Measurements from ENCODE around the gene CLPTM1L. TPM values are rescaled to one million over a fixed set of nuclear protein-coding genes. Genes with fewer than 3 reads are reported as not detected.

CLPTM1L gene
- total and polyA plus RNA-seq, 8 donors, result 60.8 to 202 (median 117) TPM

GRCh38 chr5:1337489-1338195, 7.3 kb downstream of the CLPTM1L start:
- TF ChIP-seq CTCF (IDR thresholded peaks at IDR 0.05), result no peak
- TF ChIP-seq POLR2A (IDR thresholded peaks at IDR 0.05), result no peak
- TF ChIP-seq POLR2AphosphoS5 (IDR thresholded peaks at IDR 0.05), result no peak
- no peak for TF ChIP-seq EP300 (IDR thresholded peaks at IDR 0.05)
- H3K27ac ChIP-seq, result no peak overlapping the region
- no peaks in the 10 kb centered on the region for H3K9me3 ChIP-seq
- intact Hi-C loops (cut with DNase I; ENCODE audit: low total_unique reads), result no loop called here
- peaks cover 0 to 14% (median 5%) of the 10 kb centered on the region in 4 donors for H3K4me1 ChIP-seq
- no peak overlapping the region for H3K4me3 ChIP-seq
- H3K36me3 ChIP-seq, result peaks cover 83 to 100% (median 98%) of the 10 kb centered on the region in 4 donors
- no peaks in the 10 kb centered on the region for H3K27me3 ChIP-seq
- WGBS, 5 donors, result 88 to 90% (median 89%) methylated on average over 14 to 22 of the region's 22 CpGs
- DNase-seq, result no peak

GRCh38 chr5:1336749-1337488, 8.0 kb downstream of the CLPTM1L start:
- TF ChIP-seq POLR2AphosphoS5 (IDR thresholded peaks at IDR 0.05) (no peak), CTCF (IDR thresholded peaks at IDR 0.05) (no peak)
- H3K4me3 ChIP-seq, result no peak overlapping the region
- DNase-seq, result no peak
- peaks cover 77 to 100% (median 98%) of the 10 kb centered on the region in 4 donors for H3K36me3 ChIP-seq
- no peak overlapping the region for H3K27ac ChIP-seq
- H3K4me1 ChIP-seq, result peaks cover 0 to 14% (median 8%) of the 10 kb centered on the region in 4 donors
- intact Hi-C loops (cut with DNase I; ENCODE audit: low total_unique reads), result no loop called here
- H3K27me3 ChIP-seq, result no peaks in the 10 kb centered on the region
- no peaks in the 10 kb centered on the region for H3K9me3 ChIP-seq
- 80 to 89% (median 86%) methylated on average over 19 to 22 of the region's 22 CpGs for WGBS, 5 donors

- DNase-seq, result no peak
- H3K36me3 ChIP-seq, result peaks cover 77 to 100% (median 98%) of the 10 kb centered on the region in 4 donors
- intact Hi-C loops (cut with DNase I; ENCODE audit: low total_unique reads), result no loop called here
- no peaks in the 10 kb centered on the region for H3K9me3 ChIP-seq
- peaks cover 7 to 17% (median 16%) of the 10 kb centered on the region in 4 donors for H3K4me1 ChIP-seq
- no peak overlapping the region for H3K27ac ChIP-seq
- no peaks in the 10 kb centered on the region for H3K27me3 ChIP-seq
- WGBS, 5 donors, result 86 to 98% (median 91%) methylated on average over 9 to 14 of the region's 14 CpGs
- TF ChIP-seq EP300 (IDR thresholded peaks at IDR 0.05) (no peak), POLR2AphosphoS5 (IDR thresholded peaks at IDR 0.05) (no peak), POLR2A (IDR thresholded peaks at IDR 0.05) (no peak), CTCF (IDR thresholded peaks at IDR 0.05) (no peak)
- no peak overlapping the region for H3K4me3 ChIP-seq
Observed at GRCh38 chr5:1336106-1336561, 8.8 kb downstream of the CLPTM1L start.

DNA sequence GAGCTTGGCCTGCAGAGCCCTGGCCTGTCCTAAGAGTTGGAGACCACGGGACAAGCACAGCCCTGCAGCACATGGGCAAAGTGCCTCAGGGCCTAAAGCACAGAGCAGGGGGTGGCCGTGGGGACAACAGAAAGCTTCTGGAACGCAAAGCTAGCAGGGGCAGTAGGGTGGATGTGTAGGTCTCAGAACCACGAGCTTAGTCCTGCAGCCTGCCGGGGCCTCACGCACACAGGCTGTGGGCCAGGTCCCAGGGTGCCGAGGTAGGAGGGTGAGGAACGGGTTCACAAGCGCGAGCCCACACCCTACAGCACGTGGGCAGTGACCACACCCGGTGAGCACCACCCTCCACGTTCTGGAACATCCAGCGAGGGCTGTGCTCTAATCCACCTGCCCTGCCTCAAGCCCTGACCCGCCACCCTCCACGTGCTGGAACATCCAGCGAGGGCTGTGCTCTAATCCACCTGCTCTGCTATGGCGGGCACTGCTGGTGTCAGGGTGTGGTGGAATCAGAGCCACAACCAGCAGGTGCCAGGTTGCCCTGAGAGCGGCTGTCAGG, 9.3 kb downstream of the CLPTM1L start:
- intact Hi-C loops (cut with DNase I; ENCODE audit: low total_unique reads), result no loop called here
- Histone ChIP-seq H3K36me3 (peaks cover 77 to 100% (median 98%) of the 10 kb centered on the region in 4 donors), H3K4me1 (peaks cover 12 to 23% (median 21%) of the 10 kb centered on the region in 4 donors), H3K27ac (no peak overlapping the region), H3K4me3 (no peak overlapping the region), H3K9me3 (no peaks in the 10 kb centered on the region), H3K27me3 (no peaks in the 10 kb centered on the region)
- WGBS, 5 donors, result 59 to 76% (median 70%) methylated on average over 5 to 19 of the region's 19 CpGs
- DNase-seq, result no peak
- TF ChIP-seq POLR2A (IDR thresholded peaks at IDR 0.05), result no peak
- no peak for TF ChIP-seq POLR2AphosphoS5 (IDR thresholded peaks at IDR 0.05)
- TF ChIP-seq EP300 (IDR thresholded peaks at IDR 0.05), result no peak
- TF ChIP-seq CTCF (IDR thresholded peaks at IDR 0.05), result no peak

Data from stomach (tissue), 9 donors.